Measurements from ENCODE around the gene FGF3.

DNA sequence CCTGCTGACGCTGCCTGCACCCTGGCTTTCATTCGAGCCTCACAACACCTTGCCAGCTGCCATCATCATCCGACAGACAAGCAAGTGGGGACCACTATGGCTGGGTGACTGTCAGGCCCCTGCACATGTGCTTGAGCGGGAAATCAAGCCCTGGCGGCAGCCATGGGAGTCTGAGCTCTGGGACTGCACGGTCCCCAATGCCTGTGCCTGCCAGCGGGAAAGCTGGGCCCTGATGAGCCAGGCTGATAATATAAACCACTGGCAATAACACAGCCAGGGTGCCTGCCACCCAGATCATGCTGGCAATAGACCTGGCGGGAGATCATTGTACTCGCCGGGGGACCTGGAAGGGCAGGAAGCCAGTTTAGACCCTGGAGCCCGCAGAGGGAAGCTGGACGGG, 2.5 kb downstream of the FGF3 start:
- TF ChIP-seq, protein P1, sequence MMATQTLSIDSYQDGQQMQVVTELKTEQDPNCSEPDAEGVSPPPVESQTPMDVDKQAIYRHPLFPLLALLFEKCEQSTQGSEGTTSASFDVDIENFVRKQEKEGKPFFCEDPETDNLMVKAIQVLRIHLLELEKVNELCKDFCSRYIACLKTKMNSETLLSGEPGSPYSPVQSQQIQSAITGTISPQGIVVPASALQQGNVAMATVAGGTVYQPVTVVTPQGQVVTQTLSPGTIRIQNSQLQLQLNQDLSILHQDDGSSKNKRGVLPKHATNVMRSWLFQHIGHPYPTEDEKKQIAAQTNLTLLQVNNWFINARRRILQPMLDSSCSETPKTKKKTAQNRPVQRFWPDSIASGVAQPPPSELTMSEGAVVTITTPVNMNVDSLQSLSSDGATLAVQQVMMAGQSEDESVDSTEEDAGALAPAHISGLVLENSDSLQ (IDR thresholded peaks at IDR 0.05) = no peak
- TF ChIP-seq, protein P2, sequence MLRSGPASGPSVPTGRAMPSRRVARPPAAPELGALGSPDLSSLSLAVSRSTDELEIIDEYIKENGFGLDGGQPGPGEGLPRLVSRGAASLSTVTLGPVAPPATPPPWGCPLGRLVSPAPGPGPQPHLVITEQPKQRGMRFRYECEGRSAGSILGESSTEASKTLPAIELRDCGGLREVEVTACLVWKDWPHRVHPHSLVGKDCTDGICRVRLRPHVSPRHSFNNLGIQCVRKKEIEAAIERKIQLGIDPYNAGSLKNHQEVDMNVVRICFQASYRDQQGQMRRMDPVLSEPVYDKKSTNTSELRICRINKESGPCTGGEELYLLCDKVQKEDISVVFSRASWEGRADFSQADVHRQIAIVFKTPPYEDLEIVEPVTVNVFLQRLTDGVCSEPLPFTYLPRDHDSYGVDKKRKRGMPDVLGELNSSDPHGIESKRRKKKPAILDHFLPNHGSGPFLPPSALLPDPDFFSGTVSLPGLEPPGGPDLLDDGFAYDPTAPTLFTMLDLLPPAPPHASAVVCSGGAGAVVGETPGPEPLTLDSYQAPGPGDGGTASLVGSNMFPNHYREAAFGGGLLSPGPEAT (IDR thresholded peaks at IDR 0.05; ENCODE audit: low read depth) = no peak
- TF ChIP-seq, protein P3, sequence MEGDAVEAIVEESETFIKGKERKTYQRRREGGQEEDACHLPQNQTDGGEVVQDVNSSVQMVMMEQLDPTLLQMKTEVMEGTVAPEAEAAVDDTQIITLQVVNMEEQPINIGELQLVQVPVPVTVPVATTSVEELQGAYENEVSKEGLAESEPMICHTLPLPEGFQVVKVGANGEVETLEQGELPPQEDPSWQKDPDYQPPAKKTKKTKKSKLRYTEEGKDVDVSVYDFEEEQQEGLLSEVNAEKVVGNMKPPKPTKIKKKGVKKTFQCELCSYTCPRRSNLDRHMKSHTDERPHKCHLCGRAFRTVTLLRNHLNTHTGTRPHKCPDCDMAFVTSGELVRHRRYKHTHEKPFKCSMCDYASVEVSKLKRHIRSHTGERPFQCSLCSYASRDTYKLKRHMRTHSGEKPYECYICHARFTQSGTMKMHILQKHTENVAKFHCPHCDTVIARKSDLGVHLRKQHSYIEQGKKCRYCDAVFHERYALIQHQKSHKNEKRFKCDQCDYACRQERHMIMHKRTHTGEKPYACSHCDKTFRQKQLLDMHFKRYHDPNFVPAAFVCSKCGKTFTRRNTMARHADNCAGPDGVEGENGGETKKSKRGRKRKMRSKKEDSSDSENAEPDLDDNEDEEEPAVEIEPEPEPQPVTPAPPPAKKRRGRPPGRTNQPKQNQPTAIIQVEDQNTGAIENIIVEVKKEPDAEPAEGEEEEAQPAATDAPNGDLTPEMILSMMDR (IDR thresholded peaks at IDR 0.05 in 2 of 3, conservative IDR thresholded peaks at IDR 0.05 in 1 of 3; ENCODE audit: control insufficient read depth in 2 of 3, extremely low read depth in 1 of 3, insufficient read depth in 1 of 3, low read depth in 3 of 3, low read length in 3 of 3) = no peak
- TF ChIP-seq RAD21 (IDR thresholded peaks at IDR 0.05; ENCODE audit: insufficient read depth, low read depth, low read length) (no peak), SIN3A (IDR thresholded peaks at IDR 0.05; ENCODE audit: low read depth, low read length) (no peak), POLR2AphosphoS5 (IDR thresholded peaks at IDR 0.05; ENCODE audit: low read length) (no peak), SMC3 (IDR thresholded peaks at IDR 0.05; ENCODE audit: borderline replicate concordance, low read length) (no peak), NFYB (IDR thresholded peaks at IDR 0.05; ENCODE audit: insufficient read depth, low read depth, low read length) (no peak), NBN (IDR thresholded peaks at IDR 0.05) (no peak), POLR2A (IDR thresholded peaks at IDR 0.05; ENCODE audit: low read depth, low read length) (no peak), EP300 (IDR thresholded peaks at IDR 0.05; ENCODE audit: borderline replicate concordance in 1 of 2, control insufficient read depth in 1 of 2, low read depth in 2 of 2, low read length in 2 of 2) (no peak)
- TF ChIP-seq, protein P4, sequence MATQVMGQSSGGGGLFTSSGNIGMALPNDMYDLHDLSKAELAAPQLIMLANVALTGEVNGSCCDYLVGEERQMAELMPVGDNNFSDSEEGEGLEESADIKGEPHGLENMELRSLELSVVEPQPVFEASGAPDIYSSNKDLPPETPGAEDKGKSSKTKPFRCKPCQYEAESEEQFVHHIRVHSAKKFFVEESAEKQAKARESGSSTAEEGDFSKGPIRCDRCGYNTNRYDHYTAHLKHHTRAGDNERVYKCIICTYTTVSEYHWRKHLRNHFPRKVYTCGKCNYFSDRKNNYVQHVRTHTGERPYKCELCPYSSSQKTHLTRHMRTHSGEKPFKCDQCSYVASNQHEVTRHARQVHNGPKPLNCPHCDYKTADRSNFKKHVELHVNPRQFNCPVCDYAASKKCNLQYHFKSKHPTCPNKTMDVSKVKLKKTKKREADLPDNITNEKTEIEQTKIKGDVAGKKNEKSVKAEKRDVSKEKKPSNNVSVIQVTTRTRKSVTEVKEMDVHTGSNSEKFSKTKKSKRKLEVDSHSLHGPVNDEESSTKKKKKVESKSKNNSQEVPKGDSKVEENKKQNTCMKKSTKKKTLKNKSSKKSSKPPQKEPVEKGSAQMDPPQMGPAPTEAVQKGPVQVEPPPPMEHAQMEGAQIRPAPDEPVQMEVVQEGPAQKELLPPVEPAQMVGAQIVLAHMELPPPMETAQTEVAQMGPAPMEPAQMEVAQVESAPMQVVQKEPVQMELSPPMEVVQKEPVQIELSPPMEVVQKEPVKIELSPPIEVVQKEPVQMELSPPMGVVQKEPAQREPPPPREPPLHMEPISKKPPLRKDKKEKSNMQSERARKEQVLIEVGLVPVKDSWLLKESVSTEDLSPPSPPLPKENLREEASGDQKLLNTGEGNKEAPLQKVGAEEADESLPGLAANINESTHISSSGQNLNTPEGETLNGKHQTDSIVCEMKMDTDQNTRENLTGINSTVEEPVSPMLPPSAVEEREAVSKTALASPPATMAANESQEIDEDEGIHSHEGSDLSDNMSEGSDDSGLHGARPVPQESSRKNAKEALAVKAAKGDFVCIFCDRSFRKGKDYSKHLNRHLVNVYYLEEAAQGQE (IDR thresholded peaks at IDR 0.05; ENCODE audit: low read depth, low read length) = no peak
- TF ChIP-seq, protein P5, sequence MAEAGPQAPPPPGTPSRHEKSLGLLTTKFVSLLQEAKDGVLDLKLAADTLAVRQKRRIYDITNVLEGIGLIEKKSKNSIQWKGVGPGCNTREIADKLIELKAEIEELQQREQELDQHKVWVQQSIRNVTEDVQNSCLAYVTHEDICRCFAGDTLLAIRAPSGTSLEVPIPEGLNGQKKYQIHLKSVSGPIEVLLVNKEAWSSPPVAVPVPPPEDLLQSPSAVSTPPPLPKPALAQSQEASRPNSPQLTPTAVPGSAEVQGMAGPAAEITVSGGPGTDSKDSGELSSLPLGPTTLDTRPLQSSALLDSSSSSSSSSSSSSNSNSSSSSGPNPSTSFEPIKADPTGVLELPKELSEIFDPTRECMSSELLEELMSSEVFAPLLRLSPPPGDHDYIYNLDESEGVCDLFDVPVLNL (IDR thresholded peaks at IDR 0.05; ENCODE audit: low read depth, low read length) = no peak
- TF ChIP-seq, protein P6, sequence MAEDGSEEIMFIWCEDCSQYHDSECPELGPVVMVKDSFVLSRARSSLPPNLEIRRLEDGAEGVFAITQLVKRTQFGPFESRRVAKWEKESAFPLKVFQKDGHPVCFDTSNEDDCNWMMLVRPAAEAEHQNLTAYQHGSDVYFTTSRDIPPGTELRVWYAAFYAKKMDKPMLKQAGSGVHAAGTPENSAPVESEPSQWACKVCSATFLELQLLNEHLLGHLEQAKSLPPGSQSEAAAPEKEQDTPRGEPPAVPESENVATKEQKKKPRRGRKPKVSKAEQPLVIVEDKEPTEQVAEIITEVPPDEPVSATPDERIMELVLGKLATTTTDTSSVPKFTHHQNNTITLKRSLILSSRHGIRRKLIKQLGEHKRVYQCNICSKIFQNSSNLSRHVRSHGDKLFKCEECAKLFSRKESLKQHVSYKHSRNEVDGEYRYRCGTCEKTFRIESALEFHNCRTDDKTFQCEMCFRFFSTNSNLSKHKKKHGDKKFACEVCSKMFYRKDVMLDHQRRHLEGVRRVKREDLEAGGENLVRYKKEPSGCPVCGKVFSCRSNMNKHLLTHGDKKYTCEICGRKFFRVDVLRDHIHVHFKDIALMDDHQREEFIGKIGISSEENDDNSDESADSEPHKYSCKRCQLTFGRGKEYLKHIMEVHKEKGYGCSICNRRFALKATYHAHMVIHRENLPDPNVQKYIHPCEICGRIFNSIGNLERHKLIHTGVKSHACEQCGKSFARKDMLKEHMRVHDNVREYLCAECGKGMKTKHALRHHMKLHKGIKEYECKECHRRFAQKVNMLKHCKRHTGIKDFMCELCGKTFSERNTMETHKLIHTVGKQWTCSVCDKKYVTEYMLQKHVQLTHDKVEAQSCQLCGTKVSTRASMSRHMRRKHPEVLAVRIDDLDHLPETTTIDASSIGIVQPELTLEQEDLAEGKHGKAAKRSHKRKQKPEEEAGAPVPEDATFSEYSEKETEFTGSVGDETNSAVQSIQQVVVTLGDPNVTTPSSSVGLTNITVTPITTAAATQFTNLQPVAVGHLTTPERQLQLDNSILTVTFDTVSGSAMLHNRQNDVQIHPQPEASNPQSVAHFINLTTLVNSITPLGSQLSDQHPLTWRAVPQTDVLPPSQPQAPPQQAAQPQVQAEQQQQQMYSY (CRISPR knock-in tag; IDR thresholded peaks at IDR 0.05) = no peak
